Prostate gland (tissue), 2 donors: ENCODE measurements around the gene NOSIP. TPM values are rescaled to one million over a fixed set of nuclear protein-coding genes. Genes with fewer than 3 reads are reported as not detected.

Source experiments
- DNase-seq: peaks from one replicate; pipeline ENCODE4 v3.0.0-alpha.2; 2019; ENCODE audit warnings: low spot score
- H3K27ac ChIP-seq, 2 donors: fragments of 200-600 bp; sonication (generic); 2 replicates each; pipeline ENCODE4 v1.5.1; 2017 to 2019
- H3K27me3 ChIP-seq: fragments of 200-600 bp; sonication (generic); replicated peaks from 2 replicates; pipeline ENCODE4 v1.5.1; 2019; ENCODE audit not compliant: insufficient read depth
- H3K36me3 ChIP-seq, 2 donors: fragments of 200-600 bp; sonication (generic); 1 replicate in 1 of 2; 2 replicates in 1 of 2; pipeline versions ENCODE4 v1.5.1 to v1.8.1; 2017 to 2019
- H3K4me1 ChIP-seq: fragments of 200-600 bp; sonication (generic); replicated peaks from 2 replicates; pipeline ENCODE4 v1.5.1; 2019
- H3K4me3 ChIP-seq, 2 donors: fragments of 200-600 bp; sonication (generic); 2 replicates each; pipeline ENCODE4 v1.5.1; 2017 to 2019
- H3K9me3 ChIP-seq: fragments of 200-600 bp; sonication (generic); 2 replicates; pipeline ENCODE4 v1.5.1; 2017
- POLR2A ChIP-seq: fragments of 450-650 bp; IDR thresholded peaks from one replicate; pipeline ENCODE4 v1.6.1; 2016; ENCODE audit warnings: antibody characterized with exemption, mild to moderate bottlenecking
- POLR2AphosphoS5 ChIP-seq: sonication (generic); formaldehyde crosslinking; IDR thresholded peaks from one replicate; pipeline ENCODE4 v1.6.1; 2017; ENCODE audit warnings: antibody characterized with exemption
- WGBS: methylation state at CpG from one replicate; pipeline ENCODE4 v1.1.5; 2018; 5-methylcytosine and 5-hydroxymethylcytosine counted together
- intact Hi-C: fragments of 100-400 bp; cut with DNase I; formaldehyde crosslinking; loops from one replicate; pipeline ENCODE4 v1.14.2; 2022
- small RNA-seq, 2 donors: library from RNA; depleted of rRNA; stranded (forward); fragments of <200 nt; gene quantifications; one replicate each; pipeline ENCODE3, GENCODE V24; 2016
- total RNA-seq, 2 donors: library from RNA; depleted of rRNA; stranded (reverse); fragments of >200 nt; gene quantifications; one replicate each; pipeline ENCODE4 v1.1.0, GENCODE V29; 2016
- TF ChIP-seq, protein P1 (sequence below), 4 experiments: fragments of 200-600 bp in 2 of 4; fragments of 450-650 bp in 2 of 4; sonication (generic) in 2 of 4; IDR thresholded peaks; 1 replicate in 3 of 4; 2 replicates in 1 of 4; pipeline ENCODE4 v1.5.1; 2016 to 2019; ENCODE audit warnings: antibody characterized with exemption in 4 of 4, mild to moderate bottlenecking in 2 of 4, moderate library complexity in 2 of 4

NOSIP gene
- total RNA-seq, 2 donors from 2014 or later: 62.9 to 91.7 TPM

DNA sequence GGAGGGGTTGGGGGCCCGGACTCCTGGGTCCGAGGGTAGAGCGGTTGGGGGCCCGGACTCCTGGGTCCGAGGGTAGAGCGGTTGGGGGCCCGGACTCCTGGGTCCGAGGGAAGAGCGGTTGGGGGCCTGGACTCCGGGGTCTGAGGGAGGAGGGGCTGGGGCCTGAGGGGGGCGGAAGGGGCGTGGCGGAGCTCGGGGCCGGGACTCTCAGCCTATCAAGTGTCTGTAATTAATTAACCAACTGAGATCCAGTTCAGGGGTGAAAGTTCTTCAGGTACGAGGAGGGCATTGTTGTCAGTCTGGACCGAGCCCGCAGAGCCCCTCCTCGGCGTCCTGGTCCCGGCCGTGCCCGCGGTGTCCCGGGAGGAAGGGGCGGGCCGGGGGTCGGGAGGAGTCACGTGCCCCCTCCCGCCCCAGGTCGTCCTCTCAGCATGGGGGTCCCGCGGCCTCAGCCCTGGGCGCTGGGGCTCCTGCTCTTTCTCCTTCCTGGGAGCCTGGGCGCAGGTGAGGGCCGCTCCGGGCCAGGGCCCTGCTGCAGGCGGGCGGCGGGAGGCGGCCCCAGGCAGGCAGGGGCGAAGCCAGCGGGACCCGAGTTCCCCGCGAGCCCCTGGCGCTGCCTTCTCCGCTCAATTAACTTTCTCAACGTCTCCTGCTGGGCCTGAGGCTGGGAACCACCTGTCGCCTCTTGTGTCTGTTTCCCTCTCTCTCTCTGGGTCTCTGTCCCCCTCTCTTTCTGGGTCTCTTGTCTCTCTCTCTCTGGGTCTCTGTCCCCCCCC, 67.2 kb downstream of the NOSIP start:
- Histone ChIP-seq H3K4me3 (peak overlapping the region; percentile 71 to 82), H3K36me3 (no peaks in the 10 kb centered on the region), H3K9me3 (no peaks in the 10 kb centered on the region), H3K4me1 (no peaks in the 10 kb centered on the region), H3K27ac (peak overlapping the region; percentile 83 to 90), H3K27me3 (no peaks in the 10 kb centered on the region)
- TF ChIP-seq, protein P1, sequence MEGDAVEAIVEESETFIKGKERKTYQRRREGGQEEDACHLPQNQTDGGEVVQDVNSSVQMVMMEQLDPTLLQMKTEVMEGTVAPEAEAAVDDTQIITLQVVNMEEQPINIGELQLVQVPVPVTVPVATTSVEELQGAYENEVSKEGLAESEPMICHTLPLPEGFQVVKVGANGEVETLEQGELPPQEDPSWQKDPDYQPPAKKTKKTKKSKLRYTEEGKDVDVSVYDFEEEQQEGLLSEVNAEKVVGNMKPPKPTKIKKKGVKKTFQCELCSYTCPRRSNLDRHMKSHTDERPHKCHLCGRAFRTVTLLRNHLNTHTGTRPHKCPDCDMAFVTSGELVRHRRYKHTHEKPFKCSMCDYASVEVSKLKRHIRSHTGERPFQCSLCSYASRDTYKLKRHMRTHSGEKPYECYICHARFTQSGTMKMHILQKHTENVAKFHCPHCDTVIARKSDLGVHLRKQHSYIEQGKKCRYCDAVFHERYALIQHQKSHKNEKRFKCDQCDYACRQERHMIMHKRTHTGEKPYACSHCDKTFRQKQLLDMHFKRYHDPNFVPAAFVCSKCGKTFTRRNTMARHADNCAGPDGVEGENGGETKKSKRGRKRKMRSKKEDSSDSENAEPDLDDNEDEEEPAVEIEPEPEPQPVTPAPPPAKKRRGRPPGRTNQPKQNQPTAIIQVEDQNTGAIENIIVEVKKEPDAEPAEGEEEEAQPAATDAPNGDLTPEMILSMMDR (IDR thresholded peaks at IDR 0.05): no peak
- peak; percentile 49 for TF ChIP-seq POLR2A
- peak; percentile 11 for TF ChIP-seq POLR2AphosphoS5
- intact Hi-C loops: no loop called here
- no peak for DNase-seq
- WGBS: under 1% methylated on average over 50 of the region's 50 CpGs

DNA sequence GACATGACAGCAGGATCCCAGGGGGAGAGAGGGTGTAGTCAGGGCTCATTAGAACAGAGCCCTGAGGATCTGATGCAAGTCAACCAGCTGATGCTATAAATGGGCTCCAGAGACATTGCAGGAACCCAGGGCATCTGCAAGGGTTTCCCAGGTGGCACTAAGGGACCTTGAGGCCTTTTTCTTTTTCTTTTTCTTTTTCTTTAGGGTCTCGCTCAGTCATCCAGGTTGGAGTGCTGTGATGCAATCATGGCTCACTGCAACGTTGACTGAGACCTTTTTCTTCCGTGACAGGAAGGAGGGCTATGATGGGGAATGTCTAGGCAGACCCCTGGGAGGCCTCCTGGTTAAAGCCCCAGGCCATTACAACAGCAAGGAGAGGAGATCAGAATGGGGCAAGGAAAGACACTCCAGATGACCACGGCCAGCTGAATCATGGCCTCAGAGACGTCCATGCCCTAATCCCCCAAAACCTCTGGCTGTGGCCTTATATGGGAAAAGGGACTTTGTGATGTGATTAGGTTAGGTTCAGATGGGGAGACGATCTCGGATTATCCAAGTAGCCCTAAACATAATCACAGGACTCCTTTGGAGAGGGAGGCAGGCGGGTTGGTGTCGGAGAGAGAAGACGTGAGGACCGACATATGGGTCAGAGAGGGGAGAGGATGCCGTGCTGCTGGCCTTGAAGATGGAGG, 72.4 kb downstream of the NOSIP start:
- H3K9me3 ChIP-seq: no peaks in the 10 kb centered on the region
- intact Hi-C loops: no loop called here
- WGBS: 77% methylated on average over 12 of the region's 12 CpGs
- H3K4me1 ChIP-seq: no peaks in the 10 kb centered on the region
- TF ChIP-seq, protein P1 (IDR thresholded peaks at IDR 0.05): no peak
- TF ChIP-seq POLR2AphosphoS5 (no peak), POLR2A (no peak)
- no peak for DNase-seq
- no peaks in the 10 kb centered on the region for H3K27me3 ChIP-seq
- no peak overlapping the region for H3K27ac ChIP-seq
- no peaks in the 10 kb centered on the region for H3K36me3 ChIP-seq
- no peak overlapping the region for H3K4me3 ChIP-seq

DNA sequence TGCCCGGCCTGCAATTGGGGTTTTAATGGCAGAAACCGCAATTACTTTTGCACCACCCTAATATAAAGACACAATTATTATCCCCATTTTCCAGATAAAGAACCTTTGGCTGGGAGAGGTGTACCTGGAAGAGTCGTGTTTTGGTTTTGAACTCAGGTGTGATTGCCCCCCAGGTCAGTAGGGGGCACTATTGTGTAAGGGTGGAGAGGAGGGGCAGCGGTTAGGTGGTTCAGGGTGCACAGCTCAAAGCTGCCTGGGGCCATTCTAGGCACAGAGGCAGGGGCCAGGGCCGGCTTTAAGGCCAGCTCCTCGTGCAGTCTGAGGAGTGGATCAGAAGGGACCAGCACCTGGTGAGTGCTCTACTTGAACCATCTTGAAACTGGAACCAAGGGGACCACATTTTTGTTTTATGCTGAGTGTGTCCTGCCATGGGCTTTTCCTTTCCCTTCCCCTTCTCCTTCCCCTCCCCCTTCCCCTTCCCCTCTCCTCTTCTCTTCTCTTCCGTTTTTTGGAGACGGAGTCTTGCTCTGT, 73.7 kb downstream of the NOSIP start:
- TF ChIP-seq, protein P1 (IDR thresholded peaks at IDR 0.05): peak; percentile 12 to 71 (median 59)
- TF ChIP-seq POLR2AphosphoS5 (no peak), POLR2A (no peak)
- Histone ChIP-seq H3K4me1 (no peaks in the 10 kb centered on the region), H3K4me3 (no peak overlapping the region), H3K36me3 (no peaks in the 10 kb centered on the region), H3K9me3 (no peaks in the 10 kb centered on the region), H3K27me3 (no peaks in the 10 kb centered on the region), H3K27ac (no peak overlapping the region)
- intact Hi-C loops: loop anchor here (1.0 kb wide), 1 partner anchor 41 kb away; no protein-coding TSS in a partner anchor
- 35% methylated on average over 8 of the region's 8 CpGs for WGBS
- DNase-seq: no peak

Small RNAs within 50 kb of the gene (small RNA-seq; reads per million reads assigned to genes)
- gene RF00019: 0 reads per million in 2 donors

Other genes with a start within 250 kb of the NOSIP start
- 10 to 100 TPM in 1 of 2 donors, 1 to 10 TPM in 1; 9.5 to 21.4 TPM for gene CD37, start 245.2 kb downstream of the NOSIP start, total RNA-seq
- gene TEAD2, start 218.1 kb downstream of the NOSIP start, total RNA-seq: 10 to 100 TPM; 17.0 to 28.0 TPM
- gene DKKL1, start 216.7 kb downstream of the NOSIP start, total RNA-seq: 10 to 100 TPM in 1 of 2 donors, 1 to 10 TPM in 1; 1.0 to 17.8 TPM
- gene KASH5, start 192.3 kb downstream of the NOSIP start, total RNA-seq: 10 to 100 TPM in 1 of 2 donors, not detected in 1; 13.1 TPM
- gene PTH2, start 157.1 kb downstream of the NOSIP start, total RNA-seq: not detected
- not detected for gene GFY, start 155.2 kb downstream of the NOSIP start, total RNA-seq
- gene SLC17A7, start 139.0 kb downstream of the NOSIP start, total RNA-seq: under 1 TPM; 0.09 to 0.40 TPM
- 100 to 1,000 TPM in 1 of 2 donors, 10 to 100 TPM in 1; 93.0 to 123 TPM for gene PIH1D1, start 128.7 kb downstream of the NOSIP start, total RNA-seq
- gene ALDH16A1, start 127.3 kb downstream of the NOSIP start, total RNA-seq: 10 to 100 TPM; 24.3 to 42.0 TPM
- 10 to 100 TPM in 1 of 2 donors, 1 to 10 TPM in 1; 2.9 to 10.7 TPM for gene FLT3LG, start 106.3 kb downstream of the NOSIP start, total RNA-seq
- gene RPL13A, start 92.9 kb downstream of the NOSIP start, total RNA-seq: 1,000 to 10,000 TPM; 2,414 to 3,956 TPM
- 1,000 to 10,000 TPM; 4,118 to 4,499 TPM for gene RPS11, start 84.1 kb downstream of the NOSIP start, total RNA-seq
- gene FCGRT, start 67.9 kb downstream of the NOSIP start, total RNA-seq: 100 to 1,000 TPM; 140 to 153 TPM
- gene RCN3, start 52.6 kb downstream of the NOSIP start, total RNA-seq: 10 to 100 TPM in 1 of 2 donors, 1 to 10 TPM in 1; 2.5 to 14.5 TPM
- gene PRRG2, start 760 bp upstream of the NOSIP start, total RNA-seq: 10 to 100 TPM in 1 of 2 donors, 1 to 10 TPM in 1; 8.1 to 22.5 TPM
- gene PRR12, start 10.6 kb upstream of the NOSIP start, total RNA-seq: 10 to 100 TPM; 24.0 to 41.9 TPM
- 10 to 100 TPM; 59.1 to 72.3 TPM for gene RRAS, start 59.6 kb upstream of the NOSIP start, total RNA-seq
- 10 to 100 TPM; 47.9 to 80.8 TPM for gene SCAF1, start 61.7 kb upstream of the NOSIP start, total RNA-seq
- 10 to 100 TPM; 53.4 to 58.0 TPM for gene IRF3, start 85.3 kb upstream of the NOSIP start, total RNA-seq
- 10 to 100 TPM; 11.6 to 11.7 TPM for gene BCL2L12, start 85.4 kb upstream of the NOSIP start, total RNA-seq
- gene PRMT1, start 96.7 kb upstream of the NOSIP start, total RNA-seq: 100 to 1,000 TPM; 142 to 300 TPM
- 1 to 10 TPM in 1 of 2 donors, under 1 TPM in 1; 0.68 to 6.1 TPM for gene ADM5, start 109.0 kb upstream of the NOSIP start, total RNA-seq
- gene CPT1C, start 110.6 kb upstream of the NOSIP start, total RNA-seq: 1 to 10 TPM in 1 of 2 donors, under 1 TPM in 1; 0.96 to 5.5 TPM
- gene TSKS, start 182.8 kb upstream of the NOSIP start, total RNA-seq: 10 to 100 TPM in 1 of 2 donors, not detected in 1; 10.6 TPM
- 100 to 1,000 TPM in 1 of 2 donors, 10 to 100 TPM in 1; 62.7 to 252 TPM for gene AP2A1, start 186.4 kb upstream of the NOSIP start, total RNA-seq
- gene FUZ, start 232.7 kb upstream of the NOSIP start, total RNA-seq: 10 to 100 TPM; 39.2 to 45.4 TPM
- 100 to 1,000 TPM in 1 of 2 donors, 10 to 100 TPM in 1; 38.4 to 173 TPM for gene MED25, start 237.7 kb upstream of the NOSIP start, total RNA-seq